H9 (cell line): ENCODE data around the gene ALCAM. TPM values are rescaled to one million over a fixed set of nuclear protein-coding genes. Genes with fewer than 3 reads are reported as not detected.

Experiments
- DNase-seq: peaks from one replicate; pipeline ENCODE4 v3.0.0-alpha.2; 2017
- H2AFZ ChIP-seq: one replicate; pipeline ENCODE4 v1.6.1; 2013; ENCODE audit warnings: mild to moderate bottlenecking, low read length, control low read depth, moderate library complexity
- H2AK5ac ChIP-seq: 2 replicates; pipeline ENCODE4 v1.6.1; 2013; ENCODE audit warnings: low read length, control low read depth, mixed read lengths; ENCODE audit not compliant: insufficient read length
- H2BK120ac ChIP-seq: one replicate; pipeline ENCODE4 v1.6.1; 2013; ENCODE audit warnings: low read depth, mild to moderate bottlenecking, low read length, control low read depth, inconsistent platforms; ENCODE audit not compliant: poor library complexity, severe bottlenecking
- H2BK12ac ChIP-seq: 2 replicates; pipeline ENCODE4 v1.6.1; 2013; ENCODE audit warnings: low read length, control low read depth, mixed read lengths, low read depth; ENCODE audit not compliant: insufficient read length
- H2BK15ac ChIP-seq: 2 replicates; pipeline ENCODE4 v1.6.1; 2013; ENCODE audit warnings: low read depth, low read length, control low read depth
- H2BK20ac ChIP-seq: one replicate; pipeline ENCODE4 v1.6.1; 2013; ENCODE audit warnings: low read depth, mild to moderate bottlenecking, low read length, control low read depth, inconsistent platforms; ENCODE audit not compliant: poor library complexity, severe bottlenecking
- H2BK5ac ChIP-seq: 2 replicates; pipeline ENCODE4 v1.6.1; 2013; ENCODE audit warnings: low read length, control low read depth, mixed read lengths; ENCODE audit not compliant: insufficient read length
- H3K14ac ChIP-seq: 2 replicates; pipeline ENCODE4 v1.6.1; 2013; ENCODE audit warnings: low read length, control low read depth; ENCODE audit not compliant: insufficient read depth
- H3K18ac ChIP-seq: 2 replicates; pipeline ENCODE4 v1.6.1; 2013; ENCODE audit warnings: low read depth, mild to moderate bottlenecking, mixed read lengths, low read length, control low read depth; ENCODE audit not compliant: insufficient read length
- H3K23ac ChIP-seq: 2 replicates; pipeline ENCODE4 v1.6.1; 2013; ENCODE audit warnings: low read length, control low read depth, mixed read lengths, low read depth; ENCODE audit not compliant: insufficient read length
- H3K23me2 ChIP-seq: 2 replicates; pipeline ENCODE4 v1.6.1; 2013; ENCODE audit warnings: low read depth, mild to moderate bottlenecking, mixed read lengths, low read length, control low read depth; ENCODE audit not compliant: insufficient read length, poor library complexity, severe bottlenecking
- H3K27ac ChIP-seq: 2 replicates; pipeline ENCODE4 v1.5.1; 2013; ENCODE audit warnings: low read length, control low read depth, mixed read lengths, low read depth; ENCODE audit not compliant: insufficient read length
- H3K27me3 ChIP-seq: 2 replicates; pipeline ENCODE4 v1.6.1; 2013; ENCODE audit warnings: low read length, control low read depth, inconsistent platforms; ENCODE audit not compliant: insufficient read depth
- H3K4ac ChIP-seq: 2 replicates; pipeline ENCODE4 v1.6.1; 2013; ENCODE audit warnings: low read depth, mild to moderate bottlenecking, control low read depth, inconsistent platforms, low read length, moderate library complexity
- H3K4me1 ChIP-seq: 2 replicates; pipeline ENCODE4 v1.6.1; 2013; ENCODE audit warnings: low read length, control low read depth, inconsistent platforms; ENCODE audit not compliant: insufficient read depth
- H3K4me2 ChIP-seq: 2 replicates; pipeline ENCODE4 v1.6.1; 2013; ENCODE audit warnings: low read length, control low read depth, mixed read lengths; ENCODE audit not compliant: insufficient read length, insufficient read depth
- H3K56ac ChIP-seq: 2 replicates; pipeline ENCODE4 v1.6.1; 2013; ENCODE audit warnings: low read depth, mild to moderate bottlenecking, mixed read lengths, low read length, control low read depth; ENCODE audit not compliant: insufficient read length
- H3K79me1 ChIP-seq: 2 replicates; pipeline ENCODE4 v1.6.1; 2013; ENCODE audit warnings: low read depth, mild to moderate bottlenecking, moderate library complexity, low read length, control low read depth, inconsistent platforms; ENCODE audit not compliant: insufficient read depth, poor library complexity, severe bottlenecking
- H3K79me2 ChIP-seq: 2 replicates; pipeline ENCODE4 v1.6.1; 2013; ENCODE audit warnings: low read length, control low read depth, inconsistent platforms; ENCODE audit not compliant: insufficient read depth
- H3K9ac ChIP-seq: 2 replicates; pipeline ENCODE4 v1.6.1; 2013; ENCODE audit warnings: low read length, control low read depth, mixed read lengths; ENCODE audit not compliant: insufficient read length; ENCODE audit errors: extremely low read depth
- H3K9me3 ChIP-seq: one replicate; pipeline ENCODE4 v1.6.1; 2013; ENCODE audit warnings: low read depth, low read length, inconsistent platforms; ENCODE audit not compliant: control insufficient read depth
- H3T11ph ChIP-seq: one replicate; pipeline ENCODE4 v1.6.1; 2013; ENCODE audit warnings: mild to moderate bottlenecking, low read length, control low read depth, inconsistent platforms
- H4K20me1 ChIP-seq: one replicate; pipeline ENCODE4 v1.6.1; 2013; ENCODE audit not compliant: control insufficient read depth, insufficient read length, insufficient read depth
- H4K5ac ChIP-seq: 2 replicates; pipeline ENCODE4 v1.6.1; 2013; ENCODE audit warnings: low read depth, mild to moderate bottlenecking, mixed read lengths, low read length, control low read depth; ENCODE audit not compliant: insufficient read length
- H4K8ac ChIP-seq: replicated peaks from 2 replicates; pipeline ENCODE4 v1.6.1; 2013; ENCODE audit warnings: low read length, control low read depth, mixed read lengths, low read depth; ENCODE audit not compliant: insufficient read length
- H4K91ac ChIP-seq: 2 replicates; pipeline ENCODE4 v1.6.1; 2013; ENCODE audit warnings: low read depth, mild to moderate bottlenecking, moderate library complexity, mixed read lengths, low read length, control low read depth; ENCODE audit not compliant: insufficient read length
- H3K27ac Mint-ChIP-seq, 3 experiments: 2 replicates in 2 of 3; 3 replicates in 1 of 3; pipeline ENCODE4 v1.8.0; 2020 to 2021; ENCODE audit warnings: mixed read lengths in 3 of 3, mild to moderate bottlenecking in 1 of 3, moderate library complexity in 1 of 3
- H3K27me3 Mint-ChIP-seq: 2 replicates; pipeline ENCODE4 v1.8.0; 2021; ENCODE audit warnings: low read depth, mild to moderate bottlenecking, moderate library complexity, mixed read lengths
- H3K36me3 Mint-ChIP-seq, 3 experiments: 2 replicates in 2 of 3; 3 replicates in 1 of 3; pipeline ENCODE4 v1.8.0; 2020 to 2021; ENCODE audit warnings: low read depth in 3 of 3, mixed read lengths in 3 of 3; ENCODE audit not compliant: insufficient read depth in 1 of 3
- H3K4me1 Mint-ChIP-seq, 2 experiments: 2 replicates each; pipeline ENCODE4 v1.8.0; 2020; ENCODE audit warnings: mixed read lengths in 2 of 2
- H3K4me3 Mint-ChIP-seq, 2 experiments: 2 replicates in 1 of 2; 3 replicates in 1 of 2; pipeline ENCODE4 v1.8.0; 2020 to 2021; ENCODE audit warnings: mild to moderate bottlenecking in 2 of 2, mixed read lengths in 2 of 2, moderate library complexity in 1 of 2
- H3K9me3 Mint-ChIP-seq, 2 experiments: 2 replicates in 1 of 2; 3 replicates in 1 of 2; pipeline ENCODE4 v1.8.0; 2020; ENCODE audit warnings: mild to moderate bottlenecking in 2 of 2, mixed read lengths in 2 of 2, moderate library complexity in 1 of 2
- CTCF ChIP-seq: fragments of 200-600 bp; sonication (generic); conservative IDR thresholded peaks from 3 replicates; pipeline ENCODE4 v1.8.0; 2021; ENCODE audit warnings: antibody characterized with exemption, mild to moderate bottlenecking
- WGBS: extraction: QIAGEN DNeasy Blood & Tissue Kit; methylation state at CpG from one replicate; pipeline ENCODE4 v1.1.7; 2013; ENCODE audit warnings: missing lambda C conversion rate, low lambda C conversion rate, mixed read lengths; ENCODE audit not compliant: insufficient read length; ENCODE audit errors: extremely low coverage; 5-methylcytosine and 5-hydroxymethylcytosine counted together
- total RNA-seq: library from RNA; stranded (reverse); gene quantifications from 2 replicates; pipeline ENCODE4 v1.2.1, GENCODE V29; 2021

Gene ALCAM
- total RNA-seq, 1 experiment from 2014 or later, result 43.7 TPM

- no peak overlapping the region; a peak in 1 of 7 replicates for H3K27ac Mint-ChIP-seq
These were observed 39.6 kb downstream of the ALCAM start for GRCh38 chr3:105406268-105406667.

More at GRCh38 chr3:105406268-105406667, 39.6 kb downstream of the ALCAM start:
- H3K36me3 Mint-ChIP-seq, result peaks cover 26 to 37% (median 28%) of the 10 kb centered on the region in 3 experiments
- no peak overlapping the region for H2AFZ ChIP-seq
- no peak for TF ChIP-seq CTCF
- H4K8ac ChIP-seq, result no peak overlapping the region
- H3K9ac ChIP-seq, result no peak overlapping the region
- no peak overlapping the region for H2AK5ac ChIP-seq
- no peak overlapping the region for H2BK20ac ChIP-seq
- H3K27me3 ChIP-seq, result no peaks in the 10 kb centered on the region
- no peaks in the 10 kb centered on the region for H3K23me2 ChIP-seq
- no peak overlapping the region for H4K91ac ChIP-seq
- H3K79me2 ChIP-seq, result no peaks in the 10 kb centered on the region
- WGBS, result no CpG with 5 or more reads among the region's 2 CpGs
- H3K79me1 ChIP-seq, result no peaks in the 10 kb centered on the region
- no peak overlapping the region for H3K18ac ChIP-seq
- no peak overlapping the region for H3K4me2 ChIP-seq
- no peak overlapping the region for H2BK120ac ChIP-seq
- DNase-seq, result no peak
- no peak overlapping the region for H3K27ac ChIP-seq
- H3K56ac ChIP-seq, result no peak overlapping the region
- H3K14ac ChIP-seq, result no peak overlapping the region
- no peak overlapping the region for H3K23ac ChIP-seq
- H3K4me3 Mint-ChIP-seq, result no peak overlapping the region
- H3K9me3 Mint-ChIP-seq, result peaks cover 18 to 20% of the 10 kb centered on the region in 2 experiments
- H3K4me1 ChIP-seq, result no peaks in the 10 kb centered on the region
- no peaks in the 10 kb centered on the region for H3K27me3 Mint-ChIP-seq
- no peaks in the 10 kb centered on the region for H4K20me1 ChIP-seq
- no peaks in the 10 kb centered on the region for H3K9me3 ChIP-seq
- no peak overlapping the region for H2BK12ac ChIP-seq
- H3T11ph ChIP-seq, result no peak overlapping the region
- H2BK15ac ChIP-seq, result no peak overlapping the region
- H3K4me1 Mint-ChIP-seq, result peaks cover 6 to 9% of the 10 kb centered on the region in 2 experiments; a peak in 3 of 4 replicates
- H2BK5ac ChIP-seq, result no peak overlapping the region
- no peak overlapping the region for H4K5ac ChIP-seq
- no peak overlapping the region for H3K4ac ChIP-seq
